ENCODE measurements around the gene LSG1. TPM values are rescaled to one million over a fixed set of nuclear protein-coding genes. Genes with fewer than 3 reads are reported as not detected.

The LSG1 gene
- total and polyA plus RNA-seq, 9 donors, result 26.8 to 46.6 (median 31.5) TPM

- H3K9me3 ChIP-seq, result peaks cover 0 to 3% of the 10 kb centered on the region in 2 donors
- 77 to 81% (median 78%) methylated on average over 6 of the region's 6 CpGs for WGBS, 3 donors
- intact Hi-C loops (cut with DNase I), result no loop called here
- no peak for TF ChIP-seq CTCF (IDR thresholded peaks at IDR 0.05)
- no peak for TF ChIP-seq POLR2A (IDR thresholded peaks at IDR 0.05)
- no peak for TF ChIP-seq EP300 (IDR thresholded peaks at IDR 0.05)
- no peak for DNase-seq
- no peaks in the 10 kb centered on the region for H3K4me1 ChIP-seq (ENCODE audit: insufficient read depth)
- H3K27ac ChIP-seq, result no peak overlapping the region
- H3K4me3 ChIP-seq, result no peak overlapping the region
- H3K36me3 ChIP-seq, result no peaks in the 10 kb centered on the region
- H3K27me3 ChIP-seq, result no peaks in the 10 kb centered on the region
Measured at GRCh38 chr3:194696702-194697101, 24.7 kb upstream of the LSG1 start.

GRCh38 chr3:194691481-194692283 is 19.7 kb upstream of the LSG1 start:
- no peak overlapping the region for H3K4me3 ChIP-seq
- peaks cover 17% of the 10 kb centered on the region for H3K4me1 ChIP-seq (ENCODE audit: insufficient read depth)
- H3K27ac ChIP-seq, result no peak overlapping the region
- intact Hi-C loops (cut with DNase I), result no loop called here
- H3K36me3 ChIP-seq, result no peaks in the 10 kb centered on the region
- 57 to 60% (median 57%) methylated on average over 15 of the region's 15 CpGs for WGBS, 3 donors
- no peak for DNase-seq
- no peaks in the 10 kb centered on the region for H3K9me3 ChIP-seq
- TF ChIP-seq EP300 (IDR thresholded peaks at IDR 0.05) (no peak), CTCF (IDR thresholded peaks at IDR 0.05) (no peak), POLR2A (IDR thresholded peaks at IDR 0.05) (no peak)
- no peaks in the 10 kb centered on the region for H3K27me3 ChIP-seq

- no peaks in the 10 kb centered on the region for H3K9me3 ChIP-seq
- H3K36me3 ChIP-seq, result no peaks in the 10 kb centered on the region
- DNase-seq, result no peak
Measured at GRCh38 chr3:194690501-194691372, 18.7 kb upstream of the LSG1 start.

More at GRCh38 chr3:194690501-194691372, 18.7 kb upstream of the LSG1 start:
- H3K27ac ChIP-seq, result no peak overlapping the region
- H3K4me3 ChIP-seq, result no peak overlapping the region
- TF ChIP-seq POLR2A (IDR thresholded peaks at IDR 0.05), result no peak
- no peak for TF ChIP-seq EP300 (IDR thresholded peaks at IDR 0.05)
- no peak for TF ChIP-seq CTCF (IDR thresholded peaks at IDR 0.05)
- intact Hi-C loops (cut with DNase I), result no loop called here
- 61 to 75% (median 70%) methylated on average over 8 of the region's 8 CpGs for WGBS, 3 donors
- H3K4me1 ChIP-seq (ENCODE audit: insufficient read depth), result peaks cover 17% of the 10 kb centered on the region
- H3K27me3 ChIP-seq, result no peaks in the 10 kb centered on the region
